ENCODE data around the gene CCDC157. TPM values are rescaled to one million over a fixed set of nuclear protein-coding genes. Genes with fewer than 3 reads are reported as not detected.

The CCDC157 gene
- polyA plus RNA-seq, 3 donors = 0.50 to 3.7 (median 0.54) TPM

DNA sequence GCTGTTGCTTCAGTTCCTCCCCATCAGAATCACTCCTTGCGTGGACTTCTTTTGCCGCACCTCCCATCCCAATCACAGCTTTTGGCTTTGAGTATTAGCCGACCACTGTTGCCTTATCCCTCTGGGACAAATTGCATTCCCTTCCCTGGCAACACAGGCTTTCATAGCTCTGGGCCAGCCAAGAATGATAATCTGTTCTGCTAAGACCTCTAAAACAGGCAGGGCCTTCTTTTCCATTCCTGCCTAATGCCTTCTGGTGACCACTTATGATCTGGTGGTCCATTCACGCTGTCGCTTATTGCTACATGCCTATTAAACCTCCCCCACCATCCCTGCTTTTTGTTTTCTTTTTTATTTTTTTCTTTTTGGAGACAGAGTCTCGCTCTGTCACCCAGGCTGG lies 49.6 kb downstream of the CCDC157 start:
- WGBS (ENCODE audit: insufficient coverage) = 99% methylated on average over 6 of the region's 6 CpGs

DNA sequence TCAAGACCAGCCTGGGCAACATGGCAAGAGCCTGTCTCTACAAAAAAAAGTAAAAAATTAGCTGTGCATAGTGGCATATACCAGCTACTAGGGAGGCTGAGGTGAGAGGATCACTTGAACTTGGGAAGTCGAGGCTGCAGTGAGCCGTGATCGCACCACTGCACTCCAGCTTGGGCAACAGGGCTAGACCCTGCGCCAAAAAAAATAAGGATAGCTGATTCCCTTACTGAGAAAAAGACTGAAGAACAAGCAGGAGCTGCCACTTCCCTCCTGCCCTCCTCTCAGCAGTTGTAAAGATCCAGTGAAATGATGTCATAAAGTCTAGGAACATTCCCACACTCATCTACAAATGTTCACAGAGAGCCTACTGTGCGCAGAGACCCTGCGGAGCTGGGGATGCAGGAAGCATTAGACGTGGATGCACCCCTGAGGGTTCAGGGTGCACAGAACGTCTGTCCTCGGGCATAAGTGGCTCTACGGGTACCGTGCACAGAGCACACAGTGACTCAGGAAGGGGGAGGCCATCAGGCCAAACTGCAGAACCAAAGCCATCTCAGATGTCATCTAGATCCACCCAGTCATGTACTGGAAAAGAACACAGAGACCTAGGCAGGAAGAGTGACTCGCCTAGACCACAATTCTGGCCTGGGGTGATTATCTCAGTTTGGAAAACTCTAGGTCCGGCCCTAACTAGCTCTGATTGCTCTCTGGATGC lies 51.7 kb downstream of the CCDC157 start:
- TF ChIP-seq, protein P1, sequence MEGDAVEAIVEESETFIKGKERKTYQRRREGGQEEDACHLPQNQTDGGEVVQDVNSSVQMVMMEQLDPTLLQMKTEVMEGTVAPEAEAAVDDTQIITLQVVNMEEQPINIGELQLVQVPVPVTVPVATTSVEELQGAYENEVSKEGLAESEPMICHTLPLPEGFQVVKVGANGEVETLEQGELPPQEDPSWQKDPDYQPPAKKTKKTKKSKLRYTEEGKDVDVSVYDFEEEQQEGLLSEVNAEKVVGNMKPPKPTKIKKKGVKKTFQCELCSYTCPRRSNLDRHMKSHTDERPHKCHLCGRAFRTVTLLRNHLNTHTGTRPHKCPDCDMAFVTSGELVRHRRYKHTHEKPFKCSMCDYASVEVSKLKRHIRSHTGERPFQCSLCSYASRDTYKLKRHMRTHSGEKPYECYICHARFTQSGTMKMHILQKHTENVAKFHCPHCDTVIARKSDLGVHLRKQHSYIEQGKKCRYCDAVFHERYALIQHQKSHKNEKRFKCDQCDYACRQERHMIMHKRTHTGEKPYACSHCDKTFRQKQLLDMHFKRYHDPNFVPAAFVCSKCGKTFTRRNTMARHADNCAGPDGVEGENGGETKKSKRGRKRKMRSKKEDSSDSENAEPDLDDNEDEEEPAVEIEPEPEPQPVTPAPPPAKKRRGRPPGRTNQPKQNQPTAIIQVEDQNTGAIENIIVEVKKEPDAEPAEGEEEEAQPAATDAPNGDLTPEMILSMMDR (IDR thresholded peaks at IDR 0.05) = no peak
- H3K27ac Mint-ChIP-seq = no peak overlapping the region

More for the DNA sequence above, 49.6 kb downstream of the CCDC157 start:
- no peaks in the 10 kb centered on the region for H3K36me3 Mint-ChIP-seq
- no peaks in the 10 kb centered on the region for H4K20me1 ChIP-seq (ENCODE audit: insufficient read depth, low read length)
- no peaks in the 10 kb centered on the region for H3K4me1 ChIP-seq (ENCODE audit: control insufficient read depth in 1 of 2, insufficient read depth in 2 of 2, low read length in 2 of 2)
- H3K9ac ChIP-seq (ENCODE audit: insufficient read depth, low read length, poor library complexity, severe bottlenecking) = no peak overlapping the region
- no peak overlapping the region for H3K4me3 Mint-ChIP-seq
- H3K4me3 ChIP-seq (replicated peaks in 1 of 3; ENCODE audit: low read depth in 2 of 3, low read length in 3 of 3) = no peak overlapping the region
- no peak overlapping the region for H3K4me2 ChIP-seq (replicated peaks; ENCODE audit: extremely low read depth, low read length, poor library complexity, severe bottlenecking)
- no peak overlapping the region for H3K27ac Mint-ChIP-seq
- intact Hi-C loops (cut with micrococcal nuclease) = no loop called here
- DNase-seq = no peak
- peaks cover 5 to 6% (median 6%) of the 10 kb centered on the region in 3 donors for H3K27me3 Mint-ChIP-seq (ENCODE audit: low read depth in 3 of 3)
- no peaks in the 10 kb centered on the region for H3K9me3 ChIP-seq (replicated peaks in 1 of 2; ENCODE audit: control insufficient read depth in 1 of 2, insufficient read depth in 1 of 2, low read length in 2 of 2)
- no peak overlapping the region for H2AFZ ChIP-seq (ENCODE audit: insufficient read depth, low read depth, low read length, poor library complexity, severe bottlenecking)
- H3K27ac ChIP-seq (ENCODE audit: low read depth in 1 of 2, low read length in 2 of 2) = no peak overlapping the region
- no peaks in the 10 kb centered on the region for H3K79me2 ChIP-seq (ENCODE audit: insufficient read depth, low read length)
- no peaks in the 10 kb centered on the region for H3K9me3 Mint-ChIP-seq
- no peaks in the 10 kb centered on the region for H3K27me3 ChIP-seq (ENCODE audit: control insufficient read depth in 2 of 2, insufficient read depth in 2 of 2, low read length in 2 of 2)
- TF ChIP-seq, protein P1 (IDR thresholded peaks at IDR 0.05) = no peak
- H3K36me3 ChIP-seq (replicated peaks in 1 of 2; ENCODE audit: control insufficient read depth in 1 of 2, insufficient read depth in 2 of 2, low read length in 2 of 2) = no peaks in the 10 kb centered on the region
- H3K4me1 Mint-ChIP-seq = no peaks in the 10 kb centered on the region

More for the DNA sequence above, 51.7 kb downstream of the CCDC157 start:
- no peaks in the 10 kb centered on the region for H4K20me1 ChIP-seq (ENCODE audit: insufficient read depth, low read length)
- H3K4me3 ChIP-seq (replicated peaks in 1 of 3; ENCODE audit: low read depth in 2 of 3, low read length in 3 of 3) = no peak overlapping the region
- no peaks in the 10 kb centered on the region for H3K79me2 ChIP-seq (ENCODE audit: insufficient read depth, low read length)
- H3K36me3 ChIP-seq (replicated peaks in 1 of 2; ENCODE audit: control insufficient read depth in 1 of 2, insufficient read depth in 2 of 2, low read length in 2 of 2) = no peaks in the 10 kb centered on the region
- no peaks in the 10 kb centered on the region for H3K9me3 ChIP-seq (replicated peaks in 1 of 2; ENCODE audit: control insufficient read depth in 1 of 2, insufficient read depth in 1 of 2, low read length in 2 of 2)
- H3K4me2 ChIP-seq (replicated peaks; ENCODE audit: extremely low read depth, low read length, poor library complexity, severe bottlenecking) = no peak overlapping the region
- Mint-ChIP-seq H3K36me3 (no peaks in the 10 kb centered on the region), H3K27me3 (ENCODE audit: low read depth in 3 of 3) (peaks cover 0 to 6% (median 6%) of the 10 kb centered on the region in 3 donors), H3K9me3 (no peaks in the 10 kb centered on the region), H3K4me1 (no peaks in the 10 kb centered on the region), H3K4me3 (no peak overlapping the region)
- H3K9ac ChIP-seq (ENCODE audit: insufficient read depth, low read length, poor library complexity, severe bottlenecking) = no peak overlapping the region
- 74% methylated on average over 9 of the region's 13 CpGs for WGBS (ENCODE audit: insufficient coverage)
- H3K27ac ChIP-seq (ENCODE audit: low read depth in 1 of 2, low read length in 2 of 2) = no peak overlapping the region
- DNase-seq = no peak
- H2AFZ ChIP-seq (ENCODE audit: insufficient read depth, low read depth, low read length, poor library complexity, severe bottlenecking) = no peak overlapping the region
- H3K27me3 ChIP-seq (ENCODE audit: control insufficient read depth in 2 of 2, insufficient read depth in 2 of 2, low read length in 2 of 2) = no peaks in the 10 kb centered on the region
- intact Hi-C loops (cut with micrococcal nuclease) = no loop called here
- no peaks in the 10 kb centered on the region for H3K4me1 ChIP-seq (ENCODE audit: control insufficient read depth in 1 of 2, insufficient read depth in 2 of 2, low read length in 2 of 2)
